ENCODE results near the gene WDR87. TPM values are rescaled to one million over a fixed set of nuclear protein-coding genes. Genes with fewer than 3 reads are reported as not detected.

WDR87 gene
- not detected for total RNA-seq

GRCh38 chr19:37905946-37906868, at the start of gene WDR87:
Gene WDR87 (minus strand): TSS chr19:37906594. CDS start chr19:37898239, 8,355 bp downstream.
- DNase-seq = peak; percentile 56

GRCh38 chr19:37955986-37956385, 49.6 kb upstream of the WDR87 start:
- Mint-ChIP-seq H3K4me3 (no peak overlapping the region), H3K4me1 (peaks cover 5% of the 10 kb centered on the region), H3K36me3 (ENCODE audit: low read depth) (peaks cover 6% of the 10 kb centered on the region), H3K27ac (no peak overlapping the region), H3K27me3 (no peaks in the 10 kb centered on the region), H3K9me3 (ENCODE audit: low read depth) (peaks cover 9% of the 10 kb centered on the region)
- ChIA-PET POLR2A (no interaction called here), CTCF (no interaction called here)
- intact Hi-C loops (cut with DNase I, micrococcal nuclease) = no loop called here
- no peak for DNase-seq
- no peak for ATAC-seq

More at GRCh38 chr19:37905946-37906868, at the start of gene WDR87:
- Mint-ChIP-seq H3K9me3 (ENCODE audit: low read depth) (no peaks in the 10 kb centered on the region), H3K27ac (peak within 1 kb of the TSS; percentile 74), H3K36me3 (ENCODE audit: low read depth) (no peaks in the 10 kb centered on the region), H3K4me1 (peaks cover 20% of the 10 kb centered on the region), H3K4me3 (peak within 1 kb of the TSS; percentile 73), H3K27me3 (no peaks in the 10 kb centered on the region)
- intact Hi-C loops (cut with DNase I, micrococcal nuclease) = loop anchor here (2.0 to 5.0 kb wide), 6 partner anchors 96 to 741 kb away; partner anchors contain the start of genes ACTN4 (in 1 of the 2) and ZNF527 (in 1 of the 2)
- ATAC-seq = no peak
- ChIA-PET CTCF (interaction anchor here (0.5 to 3.8 kb wide), 12 partner anchors 9 to 430 kb away, joined by 3 to 16 read pairs (median 3); partner anchors contain the start of gene CATSPERG), POLR2A (interaction anchor here (0.6 to 1.2 kb wide), 5 partner anchors 142 to 829 kb away, joined by 3 to 7 read pairs (median 4); no protein-coding TSS in a partner anchor)

- no peak for DNase-seq
- no peak overlapping the region for H3K27ac Mint-ChIP-seq
- intact Hi-C loops (cut with DNase I, micrococcal nuclease) = no loop called here
- ChIA-PET POLR2A (no interaction called here), CTCF (interaction anchor here (0.6 kb wide), 1 partner anchor 91 kb away, joined by 3 read pairs; no protein-coding TSS in a partner anchor)
- H3K36me3 Mint-ChIP-seq (ENCODE audit: low read depth) = peaks cover 10% of the 10 kb centered on the region
- peaks cover 9% of the 10 kb centered on the region for H3K9me3 Mint-ChIP-seq (ENCODE audit: low read depth)
- H3K27me3 Mint-ChIP-seq = no peaks in the 10 kb centered on the region
- H3K4me3 Mint-ChIP-seq = no peak overlapping the region
- ATAC-seq = no peak
- peaks cover 4% of the 10 kb centered on the region for H3K4me1 Mint-ChIP-seq
Measured at GRCh38 chr19:37954421-37954874, 48.1 kb upstream of the WDR87 start.

GRCh38 chr19:37953918-37954303, 47.5 kb upstream of the WDR87 start:
- Mint-ChIP-seq H3K36me3 (ENCODE audit: low read depth) (peaks cover 10% of the 10 kb centered on the region), H3K9me3 (ENCODE audit: low read depth) (peaks cover 9% of the 10 kb centered on the region), H3K27ac (no peak overlapping the region), H3K4me3 (no peak overlapping the region), H3K4me1 (no peaks in the 10 kb centered on the region), H3K27me3 (no peaks in the 10 kb centered on the region)
- intact Hi-C loops (cut with DNase I, micrococcal nuclease) = no loop called here
- DNase-seq = no peak
- CTCF ChIA-PET = interaction anchor here (0.6 kb wide), 2 partner anchors 92 to 135 kb away, joined by 3 read pairs; no protein-coding TSS in a partner anchor
- no peak for ATAC-seq
- POLR2A ChIA-PET = no interaction called here

GRCh38 chr19:37953171-37953917, 47.0 kb upstream of the WDR87 start:
- intact Hi-C loops (cut with DNase I, micrococcal nuclease) = no loop called here
- CTCF ChIA-PET = interaction anchor here (0.6 to 1.0 kb wide), 4 partner anchors 40 to 174 kb away, joined by 3 to 4 read pairs (median 3); no protein-coding TSS in a partner anchor
- Mint-ChIP-seq H3K4me1 (no peaks in the 10 kb centered on the region), H3K9me3 (ENCODE audit: low read depth) (peaks cover 7% of the 10 kb centered on the region), H3K27me3 (no peaks in the 10 kb centered on the region), H3K36me3 (ENCODE audit: low read depth) (peaks cover 12% of the 10 kb centered on the region), H3K4me3 (no peak overlapping the region), H3K27ac (no peak overlapping the region)
- DNase-seq (no peak), ATAC-seq (no peak)
- POLR2A ChIA-PET = no interaction called here

GRCh38 chr19:37951816-37952210, 45.4 kb upstream of the WDR87 start:
- no peak for DNase-seq
- peaks cover 1% of the 10 kb centered on the region for H3K9me3 Mint-ChIP-seq (ENCODE audit: low read depth)
- POLR2A ChIA-PET = no interaction called here
- no peak overlapping the region for H3K27ac Mint-ChIP-seq
- H3K36me3 Mint-ChIP-seq (ENCODE audit: low read depth) = peaks cover 12% of the 10 kb centered on the region
- H3K4me3 Mint-ChIP-seq = no peak overlapping the region
- no peak for ATAC-seq
- no peaks in the 10 kb centered on the region for H3K4me1 Mint-ChIP-seq
- intact Hi-C loops (cut with DNase I, micrococcal nuclease) = no loop called here
- H3K27me3 Mint-ChIP-seq = no peaks in the 10 kb centered on the region
- CTCF ChIA-PET = no interaction called here

- Mint-ChIP-seq H3K4me1 (no peaks in the 10 kb centered on the region), H3K4me3 (no peak overlapping the region), H3K27me3 (no peaks in the 10 kb centered on the region), H3K9me3 (ENCODE audit: low read depth) (no peaks in the 10 kb centered on the region), H3K36me3 (ENCODE audit: low read depth) (peaks cover 10% of the 10 kb centered on the region), H3K27ac (no peak overlapping the region)
- ATAC-seq = no peak
- no peak for DNase-seq
- ChIA-PET CTCF (interaction anchor here (0.6 to 0.7 kb wide), 2 partner anchors 10 to 158 kb away, joined by 3 read pairs; no protein-coding TSS in a partner anchor), POLR2A (no interaction called here)
- intact Hi-C loops (cut with DNase I, micrococcal nuclease) = no loop called here
Measured at GRCh38 chr19:37950471-37951175, 44.2 kb upstream of the WDR87 start.

GRCh38 chr19:37948362-37948761, 42.0 kb upstream of the WDR87 start:
- no peak for ATAC-seq

GRCh38 chr19:37947778-37948177, 41.4 kb upstream of the WDR87 start:
- POLR2A ChIA-PET = no interaction called here
- Mint-ChIP-seq H3K4me1 (no peaks in the 10 kb centered on the region), H3K36me3 (ENCODE audit: low read depth) (peaks cover 10% of the 10 kb centered on the region), H3K27me3 (no peaks in the 10 kb centered on the region), H3K9me3 (ENCODE audit: low read depth) (no peaks in the 10 kb centered on the region), H3K27ac (no peak overlapping the region), H3K4me3 (no peak overlapping the region)
- no peak for DNase-seq
- no peak for ATAC-seq
- CTCF ChIA-PET = no interaction called here
- intact Hi-C loops (cut with DNase I, micrococcal nuclease) = no loop called here

More at GRCh38 chr19:37948362-37948761, 42.0 kb upstream of the WDR87 start:
- H3K4me1 Mint-ChIP-seq = no peaks in the 10 kb centered on the region
- no peak overlapping the region for H3K4me3 Mint-ChIP-seq
- H3K9me3 Mint-ChIP-seq (ENCODE audit: low read depth) = no peaks in the 10 kb centered on the region
- H3K27ac Mint-ChIP-seq = no peak overlapping the region
- peaks cover 10% of the 10 kb centered on the region for H3K36me3 Mint-ChIP-seq (ENCODE audit: low read depth)
- no peaks in the 10 kb centered on the region for H3K27me3 Mint-ChIP-seq
- intact Hi-C loops (cut with DNase I, micrococcal nuclease) = no loop called here
- DNase-seq = no peak
- CTCF ChIA-PET = no interaction called here
- POLR2A ChIA-PET = no interaction called here

GRCh38 chr19:37946132-37946531, 39.7 kb upstream of the WDR87 start:
- DNase-seq = no peak
- Mint-ChIP-seq H3K9me3 (ENCODE audit: low read depth) (no peaks in the 10 kb centered on the region), H3K4me1 (no peaks in the 10 kb centered on the region), H3K36me3 (ENCODE audit: low read depth) (peaks cover 7% of the 10 kb centered on the region), H3K4me3 (no peak overlapping the region), H3K27ac (no peak overlapping the region), H3K27me3 (no peaks in the 10 kb centered on the region)
- CTCF ChIA-PET = interaction anchor here (0.7 kb wide), 2 partner anchors 15 to 131 kb away, joined by 3 read pairs; no protein-coding TSS in a partner anchor
- ATAC-seq = no peak
- intact Hi-C loops (cut with DNase I, micrococcal nuclease) = no loop called here
- POLR2A ChIA-PET = no interaction called here

GRCh38 chr19:37943480-37943879, 37.1 kb upstream of the WDR87 start:
- H3K27ac Mint-ChIP-seq = no peak overlapping the region
- DNase-seq = no peak
- no peaks in the 10 kb centered on the region for H3K4me1 Mint-ChIP-seq
- H3K4me3 Mint-ChIP-seq = no peak overlapping the region
- no peak for ATAC-seq
- intact Hi-C loops (cut with DNase I, micrococcal nuclease) = no loop called here
- no peaks in the 10 kb centered on the region for H3K27me3 Mint-ChIP-seq
- no peaks in the 10 kb centered on the region for H3K9me3 Mint-ChIP-seq (ENCODE audit: low read depth)
- ChIA-PET CTCF (no interaction called here), POLR2A (no interaction called here)
- H3K36me3 Mint-ChIP-seq (ENCODE audit: low read depth) = peaks cover 5% of the 10 kb centered on the region

All from activated CD4-positive, alpha-beta T cell treated with anti-CD3 and anti-CD28 coated beads for 36 hours (primary cell).